Psoas muscle (tissue), 8 donors: ENCODE measurements around the gene YTHDF1. TPM values are rescaled to one million over a fixed set of nuclear protein-coding genes. Genes with fewer than 3 reads are reported as not detected.
A peak's percentile ranks its signal among the peaks of the same experiment; 100 is the strongest.

ENCODE experiments used
- ATAC-seq, 4 donors: fragments of 200-7000 bp; cut with Tn5 transposase; one replicate each; pipeline ENCODE4 v1.9.1; 2020; ENCODE audit warnings: moderate library complexity in 3 of 4, mild to moderate bottlenecking in 2 of 4
- DNase-seq, 2 donors: peaks; one replicate each; pipeline ENCODE4 v3.0.0-alpha.2; 2020
- H3K27ac ChIP-seq: fragments of 200-600 bp; one replicate; pipeline ENCODE4 v1.8.0; 2022
- H3K27me3 ChIP-seq, 3 donors: fragments of 200-600 bp in 1 of 3; one replicate each; pipeline versions ENCODE4 v1.6.1 to v1.8.0; 2013 to 2022; ENCODE audit warnings: low read length in 2 of 3, mild to moderate bottlenecking in 2 of 3, moderate library complexity in 1 of 3; ENCODE audit not compliant: insufficient read depth in 3 of 3
- H3K36me3 ChIP-seq, 2 donors: fragments of 200-600 bp in 1 of 2; one replicate each; pipeline versions ENCODE4 v1.6.1 to v1.8.0; 2013 to 2022; ENCODE audit warnings: low read depth in 1 of 2, mild to moderate bottlenecking in 1 of 2, moderate library complexity in 1 of 2; ENCODE audit not compliant: insufficient read depth in 1 of 2
- H3K4me1 ChIP-seq: fragments of 200-600 bp; one replicate; pipeline ENCODE4 v1.8.0; 2022
- H3K4me3 ChIP-seq: fragments of 200-600 bp; one replicate; pipeline ENCODE4 v1.8.0; 2022; ENCODE audit warnings: mild to moderate bottlenecking
- H3K9me3 ChIP-seq: fragments of 200-600 bp; one replicate; pipeline ENCODE4 v1.8.0; 2022
- CTCF ChIP-seq: fragments of 200-600 bp; IDR thresholded peaks from one replicate; pipeline ENCODE4 v1.8.0; 2022; ENCODE audit warnings: antibody characterized with exemption
- WGBS, 3 donors: extraction: QIAGEN DNeasy Blood & Tissue Kit; methylation state at CpG; one replicate each; pipeline versions ENCODE4 v1.1.6 to v1.1.7; 2013; 5-methylcytosine and 5-hydroxymethylcytosine counted together
- intact Hi-C, 2 donors: fragments of 100-400 bp; cut with DNase I; formaldehyde crosslinking; loops; one replicate each; pipeline versions ENCODE4 v1.11.0 to v1.14.2; 2022
- polyA plus RNA-seq, 3 donors: library from polyadenylated mRNA; stranded (reverse); fragments of 200-250 nt; gene quantifications; one replicate each; pipeline ENCODE4 v1.2.3, GENCODE V29; 2013
- total RNA-seq, 4 donors: library from RNA; stranded (reverse); fragmentation: NEBNext Ultra II Directional in 2 of 4; extraction: Animal tissue kit (Norgen Biotek cat#: 25700) in 2 of 4; gene quantifications; one replicate each; pipeline versions ENCODE4 v1.2.1 to v1.2.4, GENCODE V29; 2021 to 2023
- donor health status: healthy with polysubstance abuse.
- donor health status: DM: no; HTN: no; CAD: no; lungs with moderate emphysema.
- donor health status: Bipolar disorder and iron deficiency.
- donor health status: healthy.
- donor health status: DM: yes; HTN: yes; CAD: no.
- donor health status: DM: no; HTN: no; CAD: no.
- donor health status: DM: no; HTN: no; CAD: no.
- donor health status: DM: yes; HTN: yes; CAD: no.

YTHDF1 gene
- total and polyA plus RNA-seq, 7 donors, result 27.4 to 52.1 (median 45.8) TPM

GRCh38 chr20:63192721-63193120 lies 23.2 kb downstream of the YTHDF1 start:
- no peak overlapping the region for H3K4me3 ChIP-seq
- 88 to 90% (median 89%) methylated on average over 21 of the region's 21 CpGs for WGBS, 3 donors
- intact Hi-C loops, result no loop called here
- DNase-seq (no peak), ATAC-seq (no peak)
- H3K4me1 ChIP-seq, result peaks cover 11% of the 10 kb centered on the region
- H3K27me3 ChIP-seq, result no peaks in the 10 kb centered on the region
- H3K9me3 ChIP-seq, result no peaks in the 10 kb centered on the region
- no peak overlapping the region for H3K27ac ChIP-seq
- H3K36me3 ChIP-seq, result peaks cover 0 to 21% of the 10 kb centered on the region in 2 donors
- no peak for TF ChIP-seq CTCF

GRCh38 chr20:63191400-63191799 lies 24.5 kb downstream of the YTHDF1 start:
- TF ChIP-seq CTCF, result no peak
- 51 to 62% (median 59%) methylated on average over 14 of the region's 14 CpGs for WGBS, 3 donors
- DNase-seq (no peak), ATAC-seq (peak in 1 of 4 donors; percentile 32)
- Histone ChIP-seq H3K4me1 (no peaks in the 10 kb centered on the region), H3K36me3 (peaks cover 0 to 19% of the 10 kb centered on the region in 2 donors), H3K27me3 (no peaks in the 10 kb centered on the region), H3K4me3 (no peak overlapping the region), H3K9me3 (no peaks in the 10 kb centered on the region), H3K27ac (no peak overlapping the region)
- intact Hi-C loops, result no loop called here

- Histone ChIP-seq H3K27ac (no peak overlapping the region), H3K36me3 (peaks cover 0 to 14% of the 10 kb centered on the region in 2 donors), H3K9me3 (no peaks in the 10 kb centered on the region), H3K4me1 (no peaks in the 10 kb centered on the region), H3K4me3 (no peak overlapping the region), H3K27me3 (no peaks in the 10 kb centered on the region)
- 82 to 88% (median 87%) methylated on average over 20 of the region's 20 CpGs for WGBS, 3 donors
- DNase-seq, result no peak
- no peak for ATAC-seq
- no peak for TF ChIP-seq CTCF
- intact Hi-C loops, result no loop called here
Observed at GRCh38 chr20:63190828-63191227, 25.1 kb downstream of the YTHDF1 start.

GRCh38 chr20:63189846-63190559 lies 25.9 kb downstream of the YTHDF1 start:
- H3K9me3 ChIP-seq, result no peaks in the 10 kb centered on the region
- no peak for TF ChIP-seq CTCF
- no peaks in the 10 kb centered on the region for H3K4me1 ChIP-seq
- H3K4me3 ChIP-seq, result no peak overlapping the region
- WGBS, 3 donors, result 89 to 93% (median 91%) methylated on average over 17 of the region's 17 CpGs
- H3K27me3 ChIP-seq, result no peaks in the 10 kb centered on the region
- intact Hi-C loops, result no loop called here
- H3K27ac ChIP-seq, result no peak overlapping the region
- ATAC-seq, result no peak
- H3K36me3 ChIP-seq, result peaks cover 0 to 6% of the 10 kb centered on the region in 2 donors
- no peak for DNase-seq

- no peak overlapping the region for H3K27ac ChIP-seq
- WGBS, 3 donors, result 81 to 85% (median 82%) methylated on average over 4 to 5 of the region's 5 CpGs
- no peaks in the 10 kb centered on the region for H3K27me3 ChIP-seq
- H3K4me3 ChIP-seq, result no peak overlapping the region
- DNase-seq (no peak), ATAC-seq (no peak)
- H3K4me1 ChIP-seq, result no peaks in the 10 kb centered on the region
- no peaks in the 10 kb centered on the region for H3K9me3 ChIP-seq
- no peak for TF ChIP-seq CTCF
- intact Hi-C loops, result no loop called here
- no peaks in the 10 kb centered on the region for H3K36me3 ChIP-seq
Observed at GRCh38 chr20:63189322-63189642, 26.6 kb downstream of the YTHDF1 start.
